GM06990 (cell line): ENCODE data around the gene NFATC2.

Experiments used
- DNase-seq: peaks from one replicate; pipeline ENCODE4 v3.0.0-alpha.2; 2011; ENCODE audit not compliant: insufficient read length; ENCODE audit errors: extremely low read depth
- H3K27me3 ChIP-seq: replicated peaks from 2 replicates; pipeline ENCODE4 v1.6.0; 2011; ENCODE audit warnings: low read length; ENCODE audit not compliant: control insufficient read depth, insufficient read depth
- H3K36me3 ChIP-seq: 2 replicates; pipeline ENCODE4 v1.5.1; 2011; ENCODE audit warnings: low read length; ENCODE audit not compliant: control insufficient read depth, insufficient read depth
- H3K4me3 ChIP-seq: replicated peaks from 2 replicates; pipeline ENCODE4 v1.5.1; 2011; ENCODE audit warnings: low read depth, mild to moderate bottlenecking, control low read depth, low read length
- CTCF ChIP-seq: IDR thresholded peaks from 2 replicates; pipeline ENCODE4 v1.5.1; 2011; ENCODE audit warnings: low read length, control low read depth, mild to moderate bottlenecking, inconsistent platforms; ENCODE audit not compliant: insufficient read depth, poor library complexity, severe bottlenecking

NFATC2 gene

GRCh38 chr20:51440589-51440988, 101.9 kb downstream of the NFATC2 start:
- Histone ChIP-seq H3K36me3 (peaks cover 6% of the 10 kb centered on the region), H3K27me3 (no peaks in the 10 kb centered on the region), H3K4me3 (no peak overlapping the region)
- DNase-seq, result peak; percentile 55
- TF ChIP-seq CTCF, result no peak

- Histone ChIP-seq H3K4me3 (no peak overlapping the region), H3K36me3 (peaks cover 12% of the 10 kb centered on the region), H3K27me3 (no peaks in the 10 kb centered on the region)
- no peak for DNase-seq
- no peak for TF ChIP-seq CTCF
Observed at GRCh38 chr20:51439160-51439689, 103.3 kb downstream of the NFATC2 start.

GRCh38 chr20:51438136-51438535, 104.4 kb downstream of the NFATC2 start:
- no peak for DNase-seq
- no peak overlapping the region for H3K4me3 ChIP-seq
- no peaks in the 10 kb centered on the region for H3K27me3 ChIP-seq
- H3K36me3 ChIP-seq, result peaks cover 15% of the 10 kb centered on the region
- no peak for TF ChIP-seq CTCF

- Histone ChIP-seq H3K4me3 (no peak overlapping the region), H3K36me3 (peaks cover 17% of the 10 kb centered on the region), H3K27me3 (no peaks in the 10 kb centered on the region)
- DNase-seq, result no peak
- no peak for TF ChIP-seq CTCF
Observed at GRCh38 chr20:51437182-51437924, 105.2 kb downstream of the NFATC2 start.

- TF ChIP-seq CTCF, result no peak
Observed at GRCh38 chr20:51434580-51435247, 107.8 kb downstream of the NFATC2 start.

More at GRCh38 chr20:51434580-51435247, 107.8 kb downstream of the NFATC2 start:
- Histone ChIP-seq H3K4me3 (no peak overlapping the region), H3K27me3 (no peaks in the 10 kb centered on the region), H3K36me3 (peaks cover 26% of the 10 kb centered on the region)
- DNase-seq, result no peak
